Ureter (tissue), 1 donor: ENCODE results near the gene TUFM. TPM values are rescaled to one million over a fixed set of nuclear protein-coding genes. Genes with fewer than 3 reads are reported as not detected.
"Not testable (repeated sequence)": the region's sequence is repeated elsewhere in the genome, so short reads cannot be mapped to it uniquely, and the experiment has no call there.

Source experiments
- DNase-seq: peaks from one replicate; pipeline ENCODE4 v3.0.0-alpha.2; 2020; ENCODE audit warnings: low spot score
- total RNA-seq: library from RNA; stranded (reverse); gene quantifications from one replicate; pipeline ENCODE4 v1.2.4, GENCODE V29; 2023
- donor health status: DM: yes; HTN: yes; CAD: no.

TUFM gene
- total RNA-seq = 150 TPM

GRCh38 chr16:28846080-28846932, at the start of gene TUFM:
TSS of gene TUFM (minus strand) at chr16:28846348. CDS start at chr16:28846269, 79 bp downstream.
- DNase-seq = peak; percentile 98

- DNase-seq = no peak
Measured at GRCh38 chr16:28895609-28896008, 49.5 kb upstream of the TUFM start.

- no peak for DNase-seq
Measured at GRCh38 chr16:28893291-28893690, 47.1 kb upstream of the TUFM start.

- DNase-seq = no peak
Measured at GRCh38 chr16:28891964-28892890, 46.1 kb upstream of the TUFM start.

GRCh38 chr16:28890355-28890754, 44.2 kb upstream of the TUFM start:
- DNase-seq = not testable (repeated sequence)

- DNase-seq = no peak
Measured at GRCh38 chr16:28886945-28887344, 40.8 kb upstream of the TUFM start.

- no peak for DNase-seq
Measured at GRCh38 chr16:28884045-28884444, 37.9 kb upstream of the TUFM start.

- no peak for DNase-seq
Measured at GRCh38 chr16:28883221-28883996, 37.3 kb upstream of the TUFM start.

GRCh38 chr16:28882551-28883160, 36.5 kb upstream of the TUFM start:
- DNase-seq = no peak

- not testable (repeated sequence) for DNase-seq
Measured at GRCh38 chr16:28881565-28881964, 35.4 kb upstream of the TUFM start.

- no peak for DNase-seq
Measured at GRCh38 chr16:28880955-28881354, 34.8 kb upstream of the TUFM start.

GRCh38 chr16:28880589-28880915, 34.4 kb upstream of the TUFM start:
- DNase-seq = no peak

GRCh38 chr16:28879841-28880588, 33.9 kb upstream of the TUFM start:
- peak; percentile 90 for DNase-seq

GRCh38 chr16:28879261-28879840, 33.2 kb upstream of the TUFM start:
- DNase-seq = no peak

GRCh38 chr16:28878083-28878926, 32.2 kb upstream of the TUFM start, which contains the start of gene ATP2A1:
TSS of gene ATP2A1 (plus strand) at chr16:28878488. CDS start at chr16:28878672, 184 bp downstream.
- DNase-seq = no peak

- DNase-seq = no peak
Measured at GRCh38 chr16:28877655-28878000, 31.5 kb upstream of the TUFM start.

- no peak for DNase-seq
Measured at GRCh38 chr16:28876973-28877654, 31.0 kb upstream of the TUFM start.

GRCh38 chr16:28876019-28876659, 30.0 kb upstream of the TUFM start:
- no peak for DNase-seq
